ENCODE measurements around the gene LYPD6B. TPM values are rescaled to one million over a fixed set of nuclear protein-coding genes. Genes with fewer than 3 reads are reported as not detected.

Gene LYPD6B
- total and polyA plus RNA-seq, 2 donors (not counting 3 experiments of a cell fraction or from before 2014, with no cell fraction given), result not detected

DNA sequence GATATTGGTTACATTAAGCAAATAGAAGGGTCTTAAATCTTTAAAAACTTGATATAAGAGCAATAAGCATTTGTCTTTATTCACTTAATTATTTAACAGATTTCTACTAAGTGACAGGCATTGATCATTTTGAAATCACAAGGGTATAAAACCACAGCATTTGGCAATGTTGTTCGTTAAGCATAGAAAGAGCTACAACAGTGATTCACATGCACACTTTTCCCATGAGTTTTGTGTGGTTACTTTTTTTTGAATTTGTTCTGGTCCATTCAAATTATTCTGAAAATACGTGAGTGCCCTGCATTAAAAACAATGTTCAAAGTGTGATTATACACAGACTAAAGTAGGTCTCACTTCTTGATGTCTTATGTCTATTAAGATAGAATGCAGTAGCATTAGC, 52.2 kb downstream of the LYPD6B start:
- Histone ChIP-seq H3K4me1 (ENCODE audit: control insufficient read depth, extremely low read depth, insufficient read depth, low read length) (no peaks in the 10 kb centered on the region), H2AFZ (ENCODE audit: low read depth, low read length) (no peak overlapping the region), H3K9ac (replicated peaks; ENCODE audit: extremely low read depth, insufficient read depth, low read length) (no peak overlapping the region), H4K20me1 (replicated peaks; ENCODE audit: control insufficient read depth, extremely low read depth, insufficient read depth, low read length) (no peaks in the 10 kb centered on the region), H3K9me1 (replicated peaks; ENCODE audit: control insufficient read depth, extremely low read depth, insufficient read depth, low read length) (no peaks in the 10 kb centered on the region), H3K79me2 (ENCODE audit: control insufficient read depth, insufficient read depth, low read length) (no peaks in the 10 kb centered on the region), H3K36me3 (ENCODE audit: control insufficient read depth in 2 of 2, extremely low read depth in 1 of 2, insufficient read depth in 2 of 2, low read length in 2 of 2) (no peaks in the 10 kb centered on the region), H3K27me3 (ENCODE audit: control insufficient read depth in 2 of 2, insufficient read depth in 2 of 2, low read length in 2 of 2) (peaks cover 0 to 4% of the 10 kb centered on the region in 2 experiments), H3K9me3 (replicated peaks; ENCODE audit: control insufficient read depth, insufficient read depth, low read length) (no peaks in the 10 kb centered on the region), H3K4me3 (replicated peaks in 1 of 3; ENCODE audit: insufficient read depth in 1 of 3, low read depth in 1 of 3, low read length in 3 of 3) (no peak overlapping the region), H3K4me2 (ENCODE audit: insufficient read depth, low read length) (no peak overlapping the region), H3K27ac (ENCODE audit: insufficient read depth, low read depth, low read length) (no peak overlapping the region)
- no peak for FAIRE-seq
- dilution Hi-C loops (cut with MboI; ENCODE audit: extremely low pct_ligation_motif_present, low sequenced_read_pairs), result no loop called here
- POLR2A ChIA-PET, result no interaction called here
- TF ChIP-seq POLR2AphosphoS5 (IDR thresholded peaks at IDR 0.05; ENCODE audit: insufficient read depth, low read depth, low read length) (no peak), MYC (IDR thresholded peaks at IDR 0.05; ENCODE audit: low read depth, low read length) (no peak), FOS (IDR thresholded peaks at IDR 0.05; ENCODE audit: borderline replicate concordance, insufficient read depth, low read length) (no peak), POLR2A (IDR thresholded peaks at IDR 0.05; ENCODE audit: low read depth, low read length) (no peak), EZH2 (IDR thresholded peaks at IDR 0.05; ENCODE audit: borderline replicate concordance, low read depth, low read length, severe bottlenecking) (no peak), GATA2 (IDR thresholded peaks at IDR 0.05; ENCODE audit: insufficient read depth, insufficient read length, low read depth, low read length) (no peak), JUN (IDR thresholded peaks at IDR 0.05; ENCODE audit: borderline replicate concordance, insufficient read depth, insufficient read length, low read depth) (no peak)
- TF ChIP-seq, protein P1, sequence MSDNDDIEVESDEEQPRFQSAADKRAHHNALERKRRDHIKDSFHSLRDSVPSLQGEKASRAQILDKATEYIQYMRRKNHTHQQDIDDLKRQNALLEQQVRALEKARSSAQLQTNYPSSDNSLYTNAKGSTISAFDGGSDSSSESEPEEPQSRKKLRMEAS (IDR thresholded peaks at IDR 0.05; ENCODE audit: insufficient read depth, insufficient read length), result no peak
- TF ChIP-seq, protein P2, sequence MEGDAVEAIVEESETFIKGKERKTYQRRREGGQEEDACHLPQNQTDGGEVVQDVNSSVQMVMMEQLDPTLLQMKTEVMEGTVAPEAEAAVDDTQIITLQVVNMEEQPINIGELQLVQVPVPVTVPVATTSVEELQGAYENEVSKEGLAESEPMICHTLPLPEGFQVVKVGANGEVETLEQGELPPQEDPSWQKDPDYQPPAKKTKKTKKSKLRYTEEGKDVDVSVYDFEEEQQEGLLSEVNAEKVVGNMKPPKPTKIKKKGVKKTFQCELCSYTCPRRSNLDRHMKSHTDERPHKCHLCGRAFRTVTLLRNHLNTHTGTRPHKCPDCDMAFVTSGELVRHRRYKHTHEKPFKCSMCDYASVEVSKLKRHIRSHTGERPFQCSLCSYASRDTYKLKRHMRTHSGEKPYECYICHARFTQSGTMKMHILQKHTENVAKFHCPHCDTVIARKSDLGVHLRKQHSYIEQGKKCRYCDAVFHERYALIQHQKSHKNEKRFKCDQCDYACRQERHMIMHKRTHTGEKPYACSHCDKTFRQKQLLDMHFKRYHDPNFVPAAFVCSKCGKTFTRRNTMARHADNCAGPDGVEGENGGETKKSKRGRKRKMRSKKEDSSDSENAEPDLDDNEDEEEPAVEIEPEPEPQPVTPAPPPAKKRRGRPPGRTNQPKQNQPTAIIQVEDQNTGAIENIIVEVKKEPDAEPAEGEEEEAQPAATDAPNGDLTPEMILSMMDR (IDR thresholded peaks at IDR 0.05; ENCODE audit: extremely low read depth in 1 of 2, insufficient read depth in 1 of 2, low read depth in 1 of 2, low read length in 2 of 2), result no peak
- BruUV-seq (replicated peaks), result no TSS peak
- DNase-seq (ENCODE audit: low read depth, low spot score), result no peak
- CTCF ChIA-PET, result no interaction called here
- intact Hi-C loops (cut with micrococcal nuclease), result no loop called here

Measured in endothelial cell of umbilical vein (primary cell).